ENCODE data around the gene VWA3B. TPM values are rescaled to one million over a fixed set of nuclear protein-coding genes. Genes with fewer than 3 reads are reported as not detected.

Gene VWA3B
- total and polyA plus RNA-seq, 4 donors, result 3.5 to 29.2 (median 11.2) TPM

- ATAC-seq (ENCODE audit: insufficient read depth, low FRiP score), result no peak
- Histone ChIP-seq H3K9me3 (ENCODE audit: control insufficient read depth in 4 of 4, insufficient read depth in 3 of 4, low read length in 3 of 4) (peaks cover 0 to 9% (median 0%) of the 10 kb centered on the region in 4 donors), H3K36me3 (ENCODE audit: control insufficient read depth in 4 of 4, insufficient read depth in 4 of 4, low read length in 4 of 4) (no peaks in the 10 kb centered on the region), H3K9ac (ENCODE audit: insufficient read depth in 1 of 2, low read length in 2 of 2) (no peak overlapping the region), H3K27ac (ENCODE audit: low read depth in 1 of 2, low read length in 1 of 2) (no peak overlapping the region), H3K27me3 (ENCODE audit: control insufficient read depth in 3 of 3, insufficient read depth in 3 of 3, low read length in 2 of 3) (no peaks in the 10 kb centered on the region), H3K4me1 (ENCODE audit: control insufficient read depth in 5 of 5, insufficient read depth in 5 of 5, low read length in 5 of 5) (no peaks in the 10 kb centered on the region), H3K4me3 (no peak overlapping the region)
- no peak for DNase-seq
- WGBS, 2 donors, result 93 to 95% methylated on average over 1 of the region's 1 CpG
- TF ChIP-seq CTCF (IDR thresholded peaks at IDR 0.05; ENCODE audit: control extremely low read depth, extremely low read depth), result no peak
Observed at GRCh38 chr2:98282109-98282508, 195.1 kb downstream of the VWA3B start.

- Histone ChIP-seq H3K9me3 (ENCODE audit: control insufficient read depth in 4 of 4, insufficient read depth in 3 of 4, low read length in 3 of 4) (no peaks in the 10 kb centered on the region), H3K4me1 (ENCODE audit: control insufficient read depth in 5 of 5, insufficient read depth in 5 of 5, low read length in 5 of 5) (peaks cover 0 to 1% (median 0%) of the 10 kb centered on the region in 5 donors), H3K4me3 (no peak overlapping the region), H3K27me3 (ENCODE audit: control insufficient read depth in 3 of 3, insufficient read depth in 3 of 3, low read length in 2 of 3) (no peaks in the 10 kb centered on the region), H3K27ac (ENCODE audit: low read depth in 1 of 2, low read length in 1 of 2) (no peak overlapping the region), H3K9ac (ENCODE audit: insufficient read depth in 1 of 2, low read length in 2 of 2) (no peak overlapping the region), H3K36me3 (ENCODE audit: control insufficient read depth in 4 of 4, insufficient read depth in 4 of 4, low read length in 4 of 4) (no peaks in the 10 kb centered on the region)
- no peak for DNase-seq
- no peak for ATAC-seq (ENCODE audit: insufficient read depth, low FRiP score)
- no peak for TF ChIP-seq CTCF (IDR thresholded peaks at IDR 0.05; ENCODE audit: control extremely low read depth, extremely low read depth)
- WGBS, 2 donors, result 92 to 94% methylated on average over 5 of the region's 5 CpGs
Observed at GRCh38 chr2:98293030-98293429, 206.1 kb downstream of the VWA3B start.

GRCh38 chr2:98293931-98294687 is 207.1 kb downstream of the VWA3B start:
- Histone ChIP-seq H3K4me3 (no peak overlapping the region), H3K27me3 (ENCODE audit: control insufficient read depth in 3 of 3, insufficient read depth in 3 of 3, low read length in 2 of 3) (peaks cover 0 to 5% (median 0%) of the 10 kb centered on the region in 3 donors), H3K9me3 (ENCODE audit: control insufficient read depth in 4 of 4, insufficient read depth in 3 of 4, low read length in 3 of 4) (no peaks in the 10 kb centered on the region), H3K9ac (ENCODE audit: insufficient read depth in 1 of 2, low read length in 2 of 2) (no peak overlapping the region), H3K27ac (ENCODE audit: low read depth in 1 of 2, low read length in 1 of 2) (no peak overlapping the region), H3K4me1 (ENCODE audit: control insufficient read depth in 5 of 5, insufficient read depth in 5 of 5, low read length in 5 of 5) (peaks cover 0 to 1% (median 0%) of the 10 kb centered on the region in 5 donors), H3K36me3 (ENCODE audit: control insufficient read depth in 4 of 4, insufficient read depth in 4 of 4, low read length in 4 of 4) (no peaks in the 10 kb centered on the region)
- no peak for ATAC-seq (ENCODE audit: insufficient read depth, low FRiP score)
- TF ChIP-seq CTCF (IDR thresholded peaks at IDR 0.05; ENCODE audit: control extremely low read depth, extremely low read depth), result no peak
- DNase-seq, result no peak
- 73 to 79% methylated on average over 12 of the region's 12 CpGs for WGBS, 2 donors
